ENCODE data around the gene C10orf105.

The C10orf105 gene, protein sequence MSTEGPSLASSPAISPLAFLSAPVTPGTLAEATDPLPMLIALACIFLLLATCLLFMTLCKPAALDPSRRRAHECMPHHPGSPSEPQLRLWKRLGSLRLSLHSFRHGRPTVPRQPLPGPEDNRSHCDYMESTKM

DNA sequence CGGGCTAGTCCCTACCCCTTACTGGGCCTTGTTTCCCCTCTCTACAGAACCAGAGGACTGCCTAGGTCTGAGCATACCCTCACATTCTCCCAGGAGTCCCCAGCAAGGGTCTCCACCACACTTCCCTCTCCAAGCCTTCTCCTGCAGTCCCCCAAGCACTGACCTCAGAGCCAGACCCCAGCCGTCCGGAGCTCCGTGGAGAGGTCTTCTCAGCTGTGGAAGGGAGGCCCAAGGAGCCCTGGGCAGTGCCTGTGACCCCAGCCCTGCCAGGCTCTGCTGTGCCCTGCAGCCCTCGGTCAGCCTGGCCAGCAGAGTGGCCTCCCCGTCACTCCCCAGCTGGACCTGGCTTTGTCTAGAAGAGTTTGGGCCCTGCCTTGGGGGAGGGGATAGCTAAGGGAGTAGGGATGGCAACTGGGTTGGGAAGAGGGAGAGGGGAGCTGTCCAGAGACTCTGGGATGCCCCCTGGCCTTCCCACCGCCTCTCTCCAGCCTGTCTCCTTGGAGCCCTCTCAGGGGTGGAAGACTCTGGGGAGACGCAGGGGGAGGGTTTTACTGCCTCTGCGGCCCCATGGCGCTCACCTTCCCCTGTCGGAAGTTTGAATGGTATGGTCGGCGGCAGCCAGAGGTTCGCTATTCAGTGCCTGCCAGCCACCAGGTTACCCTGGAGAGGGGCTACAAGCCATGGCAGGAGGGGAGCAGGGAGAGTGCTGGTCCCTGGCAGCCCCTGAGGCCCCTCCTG lies at the start of gene C10orf105:
Gene C10orf105, minus strand, starts transcription at position 315 of the 738 bp plus-strand sequence. CDS start 3,441 bp downstream, outside the sequence.
- peak; percentile 78 for DNase-seq

DNA sequence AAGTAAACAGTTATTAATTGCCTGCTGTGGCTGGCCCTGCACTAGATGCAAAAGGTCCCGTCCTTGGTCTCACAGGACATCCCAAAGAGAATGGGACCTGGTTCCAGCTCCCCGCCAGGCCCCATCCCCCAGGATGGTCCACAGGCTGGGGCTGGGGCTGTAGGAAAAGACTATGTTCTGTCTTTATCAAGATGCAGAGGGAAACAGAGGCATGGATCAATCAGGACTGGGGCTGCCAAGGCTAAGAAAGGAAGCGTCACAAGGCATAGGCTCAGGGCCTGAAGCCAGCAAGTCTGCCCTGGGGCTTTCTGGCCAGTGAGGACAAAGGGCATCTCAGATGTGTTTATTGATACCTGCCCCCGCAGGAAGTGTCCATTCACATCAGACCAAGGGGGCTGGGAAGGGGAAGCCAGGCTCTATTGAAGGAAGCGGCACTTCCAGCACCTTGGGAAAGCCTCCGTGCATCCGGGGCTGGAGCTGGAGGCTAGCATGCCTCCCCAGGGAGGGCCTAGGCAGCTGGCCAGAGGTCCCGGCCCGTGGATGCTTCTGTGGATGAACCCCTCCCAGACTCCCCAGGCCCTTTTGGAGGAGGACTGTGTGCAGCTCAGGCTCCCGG lies 48.0 kb upstream of the C10orf105 start:
- no peak for DNase-seq

DNA sequence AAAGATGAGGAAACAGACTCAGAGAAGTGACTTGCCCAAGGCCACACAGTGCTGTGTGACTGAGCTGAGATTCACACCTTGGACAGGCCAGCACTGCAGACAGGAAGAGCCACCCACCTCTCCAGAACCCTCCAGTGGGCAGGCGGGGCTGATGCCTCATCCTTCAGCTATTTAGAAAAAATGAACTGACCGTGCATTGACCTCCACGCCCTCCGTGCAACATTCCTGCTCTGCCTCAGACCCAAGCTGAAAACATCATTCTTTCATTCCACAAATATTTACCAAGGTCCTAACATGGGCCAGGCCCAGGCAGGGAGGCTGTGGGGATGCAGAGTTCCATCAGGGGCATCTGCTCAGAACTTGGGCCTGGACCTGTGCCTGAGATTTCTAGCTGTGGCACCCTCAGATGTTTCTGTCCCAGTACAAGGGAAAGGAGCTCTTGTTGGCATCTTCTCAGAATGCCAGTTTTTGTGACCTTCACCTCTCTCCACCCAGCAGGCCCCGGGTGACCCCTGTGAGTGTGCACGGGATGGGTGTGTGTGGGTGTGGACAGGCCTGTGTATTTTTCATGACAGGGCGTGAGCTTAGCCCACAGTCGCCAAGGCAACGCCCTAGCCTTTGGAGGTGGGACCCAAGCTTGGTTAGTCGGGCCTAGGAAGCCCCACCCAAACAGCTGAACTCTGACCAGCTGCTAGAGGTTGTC lies 47.3 kb upstream of the C10orf105 start:
- DNase-seq: no peak

DNA sequence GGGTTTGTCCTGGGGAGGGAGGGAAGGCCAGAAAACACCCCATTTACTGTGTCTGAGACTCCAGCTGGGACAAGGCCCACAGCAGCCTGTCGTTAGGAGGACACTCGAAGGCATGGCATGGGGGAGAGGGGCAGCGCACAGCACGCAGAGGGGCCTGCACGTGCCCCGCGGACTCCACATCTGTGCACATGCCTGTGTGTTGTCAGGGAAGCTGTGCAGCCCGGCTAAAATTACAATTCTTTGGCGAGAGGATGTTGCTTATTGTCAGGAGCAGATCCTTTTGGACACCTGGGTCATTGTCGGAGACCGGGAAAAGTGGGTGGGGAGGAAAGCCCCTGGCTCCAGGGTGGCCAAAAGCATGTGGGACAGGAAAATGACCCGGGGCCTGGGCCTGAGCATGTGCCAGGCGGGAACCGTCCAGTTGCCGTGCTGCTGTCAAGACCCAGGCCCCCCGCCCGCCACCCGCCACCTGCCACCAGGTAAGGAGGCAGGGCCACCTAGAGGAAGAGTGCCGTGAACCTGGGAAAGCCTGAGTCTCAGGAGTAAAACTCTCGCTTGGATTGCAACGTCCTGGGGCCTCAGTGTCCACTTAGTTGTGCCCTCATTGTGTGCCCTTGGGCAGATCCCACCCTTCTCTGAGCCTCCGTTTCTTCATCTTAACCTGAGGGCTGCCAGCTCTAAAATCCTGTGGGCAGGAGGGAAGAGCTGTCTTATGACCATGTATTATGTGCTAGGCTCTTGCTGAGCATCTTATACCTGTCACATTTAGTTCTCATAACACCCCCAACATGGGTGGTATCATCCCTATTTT lies 46.5 kb upstream of the C10orf105 start:
- no peak for DNase-seq

DNA sequence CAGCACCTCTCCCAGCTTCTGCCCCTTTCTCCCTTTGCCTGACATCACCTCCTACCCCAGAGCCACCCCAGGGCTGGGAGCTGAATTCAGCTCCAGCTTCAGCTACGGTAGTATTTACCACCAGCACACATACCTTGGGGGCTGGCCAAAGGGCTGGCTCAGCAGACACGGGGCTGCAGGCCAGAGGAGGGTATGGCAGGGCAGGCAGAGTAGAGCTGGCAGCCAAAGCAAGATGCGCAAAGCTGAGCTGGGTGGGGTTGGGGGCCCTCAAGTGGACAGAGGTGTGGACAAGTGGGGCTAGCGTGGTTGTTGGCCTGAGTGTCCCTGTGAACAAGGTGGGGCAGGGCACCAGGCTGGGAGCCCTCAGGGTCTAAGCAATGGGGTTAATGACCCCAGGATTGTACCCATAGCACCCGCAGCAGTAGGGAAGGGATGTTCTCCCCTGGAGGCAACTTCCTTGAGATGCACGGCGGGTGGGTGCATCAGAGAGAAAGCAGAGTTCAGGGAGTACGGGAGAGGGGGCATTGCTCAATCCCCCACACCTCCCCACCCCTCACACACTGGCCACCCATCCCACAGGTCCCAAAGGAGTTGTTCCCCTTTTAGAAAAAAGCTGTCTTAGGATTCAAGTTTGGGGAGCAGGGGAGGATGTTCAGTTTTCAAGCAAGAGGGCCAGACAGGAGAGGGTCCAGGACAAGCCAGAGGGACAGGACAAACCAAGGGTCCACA lies 45.8 kb upstream of the C10orf105 start:
- DNase-seq: no peak

DNA sequence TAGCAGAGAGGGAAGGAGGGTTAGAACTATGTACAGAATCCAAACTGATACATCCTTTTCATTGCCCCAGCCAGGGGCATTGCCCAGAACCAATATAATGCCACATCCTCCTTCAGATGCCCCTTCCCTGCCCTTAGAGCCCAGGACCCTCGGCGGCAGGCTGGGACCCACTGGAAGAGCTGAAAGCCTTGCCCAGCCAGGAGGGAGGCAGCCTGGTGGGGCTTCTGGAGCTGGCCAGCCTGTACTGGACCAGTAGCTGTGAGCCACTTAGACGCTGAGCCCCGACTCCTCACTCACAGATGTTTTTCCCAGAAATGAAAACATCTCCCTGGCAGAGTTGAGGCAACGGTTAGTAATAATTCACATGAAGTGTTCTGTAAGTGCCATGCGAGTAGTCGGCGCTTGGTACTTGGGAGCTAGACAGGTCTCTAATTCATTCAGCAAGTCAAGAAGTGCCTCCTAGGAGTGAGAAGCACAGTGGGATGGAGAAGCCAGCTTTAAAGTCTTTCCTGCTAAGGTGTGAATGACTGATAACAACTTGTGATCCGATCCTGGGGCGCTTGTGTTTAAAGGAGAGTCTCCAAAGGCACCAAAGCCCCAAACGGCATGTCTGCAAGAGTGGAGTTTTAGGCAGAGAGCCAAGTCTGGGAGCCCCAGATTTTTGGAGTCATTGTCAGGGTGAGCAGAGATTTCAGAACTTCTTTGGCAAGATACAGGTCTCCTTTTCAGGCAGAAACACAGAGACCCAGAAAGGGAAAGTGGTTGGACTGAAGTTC lies 44.0 kb upstream of the C10orf105 start:
- no peak for DNase-seq

DNA sequence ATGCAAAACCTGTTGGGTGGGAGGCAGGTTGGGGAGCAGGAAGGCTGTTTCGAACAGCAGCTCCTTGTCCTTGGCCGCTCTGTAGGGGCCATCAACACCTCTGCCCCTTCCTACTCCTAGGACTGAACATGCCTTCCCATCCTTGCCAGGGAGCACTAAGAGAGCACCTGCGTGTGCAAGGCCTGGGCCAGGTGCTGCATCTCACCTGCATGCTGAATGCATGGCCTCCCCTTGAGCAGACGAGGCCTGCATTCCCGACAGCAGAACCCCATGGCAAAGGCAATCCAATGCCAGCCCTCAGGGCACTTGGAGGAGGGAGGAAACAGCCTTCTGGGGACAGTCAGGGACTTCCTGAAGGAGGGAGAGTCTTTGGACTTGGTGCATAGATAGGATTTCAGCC lies 42.7 kb upstream of the C10orf105 start:
- no peak for DNase-seq

DNA sequence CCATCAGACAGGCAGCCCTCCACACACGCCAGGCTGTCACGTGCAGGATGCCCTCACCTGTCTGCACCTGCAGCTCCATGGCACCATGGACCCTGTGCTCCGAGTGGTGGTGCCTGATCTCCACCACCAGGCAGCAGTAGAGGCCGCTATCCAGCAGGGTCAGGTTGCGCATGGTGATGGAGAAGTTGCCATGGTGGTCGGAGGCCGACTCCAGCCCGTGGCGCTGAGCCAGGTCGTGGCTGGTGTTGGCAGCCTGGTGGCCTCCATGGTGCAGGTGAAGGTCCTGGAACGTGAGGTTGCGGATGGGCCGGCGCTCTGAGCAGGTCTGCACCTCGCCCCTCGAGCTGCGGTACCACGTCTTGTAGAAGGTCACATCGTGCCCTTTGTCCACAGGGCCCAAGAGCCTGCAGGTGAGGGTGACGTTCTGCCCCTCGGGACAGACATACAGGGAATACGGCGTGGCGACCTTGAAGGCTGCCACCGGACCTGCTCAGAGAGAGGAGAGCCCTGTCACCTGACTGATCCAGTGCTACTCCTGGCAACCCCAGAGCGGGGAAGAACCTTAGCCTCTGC lies 42.0 kb upstream of the C10orf105 start:
- no peak for DNase-seq

DNA sequence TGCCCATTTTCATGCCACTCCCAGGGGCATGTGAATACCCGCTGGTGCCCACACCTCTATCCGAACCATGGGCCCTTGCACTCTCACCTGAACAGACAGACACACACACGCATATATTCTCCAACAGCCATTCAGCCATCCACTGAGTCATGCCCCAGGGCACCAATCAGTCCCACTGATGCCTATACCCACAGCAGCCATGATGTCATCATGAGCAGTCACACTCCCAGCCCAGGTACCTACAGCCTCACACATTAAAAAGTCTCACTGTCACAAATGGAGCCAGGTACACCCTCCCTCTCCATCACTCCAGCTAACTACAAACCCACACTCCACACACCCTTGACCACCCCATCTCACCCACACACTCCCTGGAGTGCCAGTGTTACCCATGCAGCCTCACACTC lies 41.5 kb upstream of the C10orf105 start:
- no peak for DNase-seq

DNA sequence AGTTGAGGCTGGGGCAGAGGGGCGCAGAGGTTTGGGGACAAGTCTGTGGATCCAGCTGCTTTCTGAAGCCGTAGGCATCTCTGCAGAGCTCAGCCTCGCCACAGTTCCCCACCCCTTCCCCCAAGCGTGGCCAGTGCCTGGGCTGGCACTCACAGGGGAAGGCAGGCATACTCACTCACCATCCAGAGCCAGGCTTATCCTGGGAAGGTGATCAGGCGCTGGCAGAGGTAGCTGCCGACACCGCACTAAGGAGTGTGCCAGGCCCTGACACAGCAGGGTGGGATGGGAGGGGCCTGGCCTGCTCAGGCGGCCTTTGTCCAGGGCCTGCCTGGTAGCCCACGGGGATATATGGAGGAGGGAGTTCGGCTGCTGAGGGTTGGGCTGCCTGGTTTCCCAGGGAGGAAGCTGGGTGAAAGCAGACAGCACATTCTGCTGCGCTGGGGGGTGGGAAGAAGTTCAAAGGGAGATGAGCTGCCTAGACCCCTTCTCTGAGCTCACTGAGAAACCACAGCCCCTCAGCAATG lies 37.9 kb upstream of the C10orf105 start:
- DNase-seq: peak; percentile 55

DNA sequence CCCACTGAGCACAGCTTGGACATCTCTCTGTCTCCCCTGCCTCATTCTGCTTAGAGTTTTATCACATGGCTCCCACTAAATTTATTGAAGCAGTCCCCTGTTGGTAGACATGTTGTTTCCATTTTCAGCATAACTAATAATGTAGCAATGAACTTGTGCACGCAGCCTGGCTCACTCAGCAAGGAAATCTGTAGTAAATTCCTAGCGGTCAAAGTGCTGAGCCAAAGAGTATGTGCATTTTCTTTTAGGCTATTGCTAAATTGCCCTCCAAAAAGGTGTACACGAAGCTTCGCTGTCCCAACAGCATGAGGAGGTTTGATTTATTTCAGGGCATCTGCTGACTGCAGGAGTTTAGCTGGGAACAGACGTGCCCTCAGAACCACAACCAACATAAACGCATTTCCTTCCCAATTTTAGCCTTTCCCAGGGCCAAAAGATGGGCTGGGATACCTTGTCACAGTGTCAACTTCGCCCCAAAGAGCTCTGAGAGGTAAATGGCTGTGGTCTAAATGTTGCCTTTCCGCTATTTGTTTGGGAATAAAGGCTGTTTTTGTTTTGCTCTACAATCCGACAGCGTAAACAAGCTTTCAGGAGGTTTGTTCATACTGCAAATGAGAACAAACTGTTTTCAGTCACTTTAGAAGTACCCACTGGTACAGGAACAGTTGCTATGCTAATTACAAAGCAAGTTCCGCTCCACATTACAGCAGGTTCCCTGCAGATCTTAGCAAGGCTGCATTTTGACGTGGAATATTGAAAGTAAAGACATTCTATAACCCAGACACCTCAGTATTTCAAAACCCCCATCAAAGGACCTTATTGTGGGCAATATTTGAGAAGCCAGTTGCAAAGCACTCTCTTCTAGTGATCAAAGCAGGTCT lies 37.0 kb upstream of the C10orf105 start:
- DNase-seq: peak; percentile 70

DNA sequence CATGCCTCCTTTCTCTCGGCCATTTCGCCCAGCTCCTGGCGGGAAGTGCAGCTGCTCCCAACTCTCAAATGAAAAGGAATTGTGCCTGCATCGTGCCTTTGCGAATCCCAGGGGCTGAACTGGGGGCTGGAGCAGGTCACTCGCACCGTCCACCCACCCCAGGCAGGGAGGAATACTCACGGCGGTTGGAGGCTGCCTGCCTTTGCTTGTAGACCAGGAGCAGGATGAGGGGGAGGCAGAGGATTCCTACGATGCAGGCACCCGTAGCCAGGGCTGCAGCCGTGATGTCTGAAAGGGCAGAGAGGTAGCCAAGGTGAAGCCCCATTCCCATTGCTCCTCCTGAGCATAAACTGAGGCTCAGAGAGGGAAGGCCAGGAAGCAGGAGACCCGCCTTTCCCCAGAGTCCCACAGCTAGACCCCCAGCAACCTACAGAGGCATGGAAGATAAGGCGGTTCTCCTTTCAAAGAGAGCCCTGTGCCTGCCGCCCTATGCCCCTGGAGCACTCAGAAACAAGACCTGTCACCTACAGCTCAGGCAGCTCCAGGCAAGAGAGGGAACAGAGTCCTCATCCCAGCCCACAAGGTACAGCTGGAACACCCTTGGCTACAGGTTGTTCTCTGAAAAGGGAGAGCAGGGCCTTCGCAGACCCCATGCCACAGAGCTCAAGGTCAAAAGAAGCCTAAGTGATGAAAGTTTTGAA lies 35.8 kb upstream of the C10orf105 start:
- DNase-seq: no peak

DNA sequence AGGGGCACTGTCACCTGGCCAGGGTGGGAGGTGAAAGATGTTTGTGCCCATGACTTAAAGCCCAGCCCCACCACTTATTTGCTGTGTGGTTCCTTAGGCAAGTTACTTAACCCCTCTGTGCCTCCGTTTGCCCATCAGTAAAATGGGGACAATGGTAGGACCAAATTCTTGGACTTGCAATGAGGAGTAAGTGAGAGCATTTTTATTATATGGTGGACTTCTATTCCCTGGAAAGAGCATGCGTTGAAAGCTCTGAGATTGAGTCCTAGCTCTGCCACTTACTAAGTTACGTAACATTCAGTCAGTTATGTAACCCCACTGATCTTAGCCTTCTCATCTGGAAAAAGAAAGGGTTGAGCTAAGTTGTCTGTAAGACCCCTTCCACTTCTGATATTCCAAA lies 35.0 kb upstream of the C10orf105 start:
- no peak for DNase-seq

DNA sequence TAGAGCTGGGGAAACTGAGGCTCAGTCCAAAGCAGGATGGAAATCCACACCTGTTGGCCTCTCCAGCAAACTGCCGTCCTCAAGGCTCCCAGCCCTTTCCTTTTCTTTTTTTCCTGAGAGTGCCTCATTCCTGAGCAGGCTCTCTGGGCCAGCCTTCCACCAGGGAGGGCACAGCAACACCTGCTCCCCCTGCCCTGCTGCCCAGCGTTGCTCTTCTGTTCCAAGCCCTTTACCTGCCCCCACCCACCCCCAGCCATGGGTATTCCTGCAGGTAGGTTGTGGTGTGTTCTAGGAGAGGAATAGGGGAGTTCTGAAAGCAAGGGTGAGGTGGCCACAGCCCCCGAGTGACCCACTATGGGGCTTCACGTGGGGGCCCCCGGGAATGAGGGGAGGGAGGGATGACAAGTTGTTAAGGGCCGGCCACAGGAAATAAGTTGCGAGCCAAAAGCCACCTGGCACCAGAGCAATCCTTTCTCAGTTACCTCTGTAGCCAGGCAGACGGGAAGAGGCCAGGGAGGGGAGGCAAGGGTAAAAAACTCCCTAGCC lies 34.5 kb upstream of the C10orf105 start:
- no peak for DNase-seq

DNA sequence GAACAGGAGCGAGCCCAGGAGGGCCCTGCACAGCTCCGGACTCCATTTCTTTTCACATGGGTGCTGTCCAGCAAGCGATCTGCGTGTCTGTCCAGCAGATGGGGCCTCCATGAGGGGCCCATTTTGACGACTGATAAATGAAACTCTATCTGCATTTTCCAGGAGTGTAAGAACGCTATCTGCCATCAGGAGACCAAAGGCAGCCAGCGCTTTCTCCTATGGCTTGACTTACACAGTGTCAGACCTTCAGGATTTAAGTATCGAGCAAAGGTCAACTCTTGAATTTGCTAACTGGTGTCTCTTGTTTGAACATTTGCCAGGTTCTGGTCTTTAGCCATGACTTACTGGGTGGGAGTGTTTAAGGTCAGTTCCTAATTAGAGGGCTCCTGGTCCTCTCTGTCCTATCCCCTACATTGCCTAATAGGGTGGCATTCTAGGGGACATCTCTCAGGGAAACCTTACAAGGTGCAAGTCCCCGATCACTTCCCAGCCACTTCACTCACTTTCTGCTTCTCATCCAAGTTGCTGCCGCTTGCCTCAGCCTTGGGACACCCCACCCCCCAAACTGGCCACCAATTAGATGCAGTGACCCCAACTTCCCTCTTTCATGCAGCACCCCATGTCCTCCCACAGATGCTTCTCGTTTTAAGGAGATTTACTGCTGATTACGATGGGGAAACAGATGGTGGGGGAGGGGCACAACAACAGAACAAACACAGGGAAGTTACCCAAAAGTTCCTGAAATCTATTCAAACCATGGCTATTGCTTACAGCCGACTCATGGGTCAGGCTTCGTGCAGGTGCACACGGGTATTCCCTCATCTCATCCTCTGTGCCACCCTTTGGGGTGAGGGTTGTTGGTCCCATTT lies 33.7 kb upstream of the C10orf105 start:
- DNase-seq: no peak

DNA sequence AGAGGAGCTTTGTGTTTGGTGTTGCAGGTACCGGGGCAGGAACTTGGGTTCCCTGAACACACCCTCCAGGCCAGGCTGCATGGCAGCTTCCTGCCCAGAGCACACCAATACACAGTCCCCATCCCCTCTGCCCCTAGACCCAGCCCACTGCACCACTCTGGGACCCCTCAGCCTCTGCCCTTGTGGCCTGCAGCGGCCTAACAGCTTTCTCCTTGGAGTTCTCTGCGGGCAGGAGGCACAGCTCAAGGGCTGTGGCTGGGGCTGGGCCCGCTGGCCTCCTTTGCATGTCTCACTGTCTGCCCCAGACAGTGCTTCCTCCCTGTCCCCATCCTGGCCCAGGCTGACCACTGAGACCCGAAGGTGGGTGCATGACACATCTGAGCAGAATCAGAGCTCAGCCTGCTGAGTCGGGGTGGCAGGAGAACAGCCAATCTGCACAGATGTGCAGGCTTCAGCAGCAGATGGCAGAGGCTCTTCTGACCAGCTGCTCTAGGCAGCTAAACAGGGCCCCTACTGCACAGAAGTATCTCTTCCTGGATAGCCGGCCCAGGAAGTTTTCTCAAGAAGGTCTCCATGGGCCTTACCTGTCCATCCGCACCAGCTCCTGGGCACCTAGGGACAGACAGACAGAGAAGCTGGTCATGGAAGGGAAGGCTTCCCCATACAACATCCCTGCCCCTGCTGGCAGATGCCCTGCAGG lies 33.0 kb upstream of the C10orf105 start:
- DNase-seq: no peak
